ENCODE data around the gene RTL10. TPM values are rescaled to one million over a fixed set of nuclear protein-coding genes. Genes with fewer than 3 reads are reported as not detected.

RTL10 gene
- total RNA-seq, 1 experiment from 2014 or later: 8.2 TPM

DNA sequence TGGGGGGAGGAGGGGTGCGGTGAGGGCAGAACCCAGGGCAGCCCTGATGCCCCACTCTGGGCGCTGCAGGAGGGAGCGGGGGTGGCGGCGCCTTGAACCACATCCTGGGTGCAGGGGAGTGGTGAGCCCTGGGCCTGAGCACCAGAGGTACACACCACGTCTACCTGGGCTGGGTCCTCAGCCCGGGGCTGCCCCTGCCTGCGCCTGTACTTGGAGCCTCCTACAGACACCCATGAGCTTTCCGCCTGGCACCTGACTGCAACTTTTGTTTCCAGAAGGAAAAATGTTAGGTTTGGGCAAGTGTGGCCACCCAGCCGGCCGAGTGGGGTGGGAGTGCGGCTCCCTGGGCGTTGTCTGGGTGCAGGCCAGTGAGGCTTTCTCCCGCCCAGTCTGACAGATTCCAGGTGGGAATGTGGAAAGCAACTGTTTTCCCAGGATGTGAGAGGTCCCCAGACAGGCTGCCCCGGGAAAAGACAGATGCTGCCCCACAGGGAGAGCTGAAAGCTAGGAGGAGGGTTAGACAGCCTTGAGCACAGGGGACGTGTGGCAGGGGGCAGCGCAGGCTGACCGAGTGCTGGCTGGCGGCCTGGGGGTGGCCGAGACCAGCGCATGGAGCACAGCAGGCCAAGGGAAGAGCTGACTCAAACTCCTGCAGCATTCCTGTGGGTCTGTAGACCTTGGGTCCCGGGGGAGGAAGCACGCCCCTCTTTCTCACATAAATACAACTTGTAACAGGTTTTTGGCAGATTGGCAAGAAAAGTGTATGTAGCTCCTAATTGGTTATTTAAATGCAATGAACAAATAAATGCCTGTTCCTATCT, 44.1 kb downstream of the RTL10 start:
- DNase-seq (ENCODE audit: low read depth): peak; percentile 77

- no peak for DNase-seq (ENCODE audit: low read depth)
Observed at GRCh38 chr22:19809741-19810140, 44.9 kb downstream of the RTL10 start.

GRCh38 chr22:19808873-19809478, 45.7 kb downstream of the RTL10 start:
- no peak for DNase-seq (ENCODE audit: low read depth)

- DNase-seq (ENCODE audit: low read depth): no peak
Observed at GRCh38 chr22:19807914-19808872, 46.5 kb downstream of the RTL10 start.

- no peak for DNase-seq (ENCODE audit: low read depth)
Observed at GRCh38 chr22:19807161-19807913, 47.3 kb downstream of the RTL10 start.

- peak; percentile 70 for DNase-seq (ENCODE audit: low read depth)
Observed at GRCh38 chr22:19806213-19807160, 48.2 kb downstream of the RTL10 start.

- no peak for DNase-seq (ENCODE audit: low read depth)
Observed at GRCh38 chr22:19805821-19806212, 48.9 kb downstream of the RTL10 start.

Other genes with a start within 250 kb of the RTL10 start
- 6.1 and 7.8 TPM in 2 replicates for gene SEPTIN5, start 140.4 kb downstream of the RTL10 start, total RNA-seq (2014; rRNA removed; shearing (Covaris generic))
- 6.2 and 7.9 TPM in 2 replicates for gene GP1BB, start 131.3 kb downstream of the RTL10 start, total RNA-seq (2014; rRNA removed; shearing (Covaris generic))
- 1.1 and 1.6 TPM in 2 replicates for gene TBX1, start 94.1 kb downstream of the RTL10 start, total RNA-seq (2014; rRNA removed; shearing (Covaris generic))
- gene GNB1L, start within 50 bp of the RTL10 start, total RNA-seq (2014; rRNA removed; shearing (Covaris generic)): 16.1 and 17.0 TPM in 2 replicates
- gene COMT, start 86.9 kb upstream of the RTL10 start, total RNA-seq (2014; rRNA removed; shearing (Covaris generic)): 128 and 166 TPM in 2 replicates
- 31.9 and 40.2 TPM in 2 replicates for gene TXNRD2, start 86.9 kb upstream of the RTL10 start, total RNA-seq (2014; rRNA removed; shearing (Covaris generic))
- gene ARVCF, start 161.9 kb upstream of the RTL10 start, total RNA-seq (2014; rRNA removed; shearing (Covaris generic)): 3.4 and 6.2 TPM in 2 replicates
- gene TANGO2, start 166.2 kb upstream of the RTL10 start, total RNA-seq (2014; rRNA removed; shearing (Covaris generic)): 17.3 and 21.1 TPM in 2 replicates
- 22.3 and 27.9 TPM in 2 replicates for gene DGCR8, start 225.4 kb upstream of the RTL10 start, total RNA-seq (2014; rRNA removed; shearing (Covaris generic))

Measured in Daoy (cell line).